HepG2 (cell line): ENCODE results near the gene STAMBPL1. TPM values are rescaled to one million over a fixed set of nuclear protein-coding genes. Genes with fewer than 3 reads are reported as not detected.

ENCODE experiments used
- ATAC-seq: fragments of 200-7000 bp; cut with Tn5 transposase; 3 replicates; pipeline ENCODE4 v1.9.1; 2020; ENCODE audit warnings: mild to moderate bottlenecking, moderate library complexity
- BruUV-seq: library from RNA; stranded (reverse); fragments of 400-500 nt; replicated peaks from 2 replicates; lab custom pipeline; 2021; lab: Mats Ljungman, UMichigan
- CTCF ChIA-PET: fragments of 300-600 bp; formaldehyde crosslinking; extraction: SDS; loops from one replicate; lab custom pipeline; 2021; ENCODE audit warnings: low total read pairs, inconsistent platforms, low intra/inter-chr PET ratio; lab: Yijun Ruan, JAX
- POLR2A ChIA-PET: fragments of 350-600 bp; sonication (Branson Sonifier 250); formaldehyde crosslinking; loops from one replicate; lab custom pipeline; 2020; ENCODE audit warnings: antibody characterized with exemption, inconsistent platforms; lab: Yijun Ruan, JAX
- DNase-seq: peaks from one replicate; pipeline ENCODE4 v3.0.0-alpha.2; 2015; ENCODE audit warnings: low spot score
- FAIRE-seq: peaks from 3 replicates; lab custom pipeline; 2011; peaks lifted over from hg19 to GRCh38; lab: Jason Lieb, UNC
- H2AFZ ChIP-seq: one replicate; pipeline ENCODE4 v1.6.1; 2011; ENCODE audit warnings: low read length, inconsistent platforms
- H3K27ac ChIP-seq: fragments of 300-600 bp; 3 replicates; pipeline ENCODE4 v1.8.0; 2011; ENCODE audit warnings: mixed run types, mild to moderate bottlenecking, mixed read lengths, low read length, inconsistent platforms; ENCODE audit not compliant: insufficient read depth; ENCODE audit errors: extremely low read length
- H3K27me3 ChIP-seq, 2 experiments: fragments of 200-600 bp in 1 of 2; 2 replicates in 1 of 2; 3 replicates in 1 of 2; pipeline versions ENCODE4 v1.6.0 to v1.8.0; 2011; ENCODE audit warnings: low read length in 2 of 2, mild to moderate bottlenecking in 2 of 2, moderate library complexity in 2 of 2, inconsistent platforms in 1 of 2; ENCODE audit not compliant: insufficient read depth in 2 of 2, control insufficient read depth in 1 of 2
- H3K36me3 ChIP-seq, 2 experiments: fragments of 200-600 bp in 1 of 2; replicated peaks in 1 of 2; 2 replicates in 1 of 2; 3 replicates in 1 of 2; pipeline versions ENCODE4 v1.5.1 to v1.8.0; 2011; ENCODE audit warnings: low read length in 2 of 2, inconsistent platforms in 1 of 2; ENCODE audit not compliant: insufficient read depth in 2 of 2, control insufficient read depth in 1 of 2
- H3K4me1 ChIP-seq: 2 replicates; pipeline ENCODE4 v1.5.1; 2012; ENCODE audit warnings: low read length, inconsistent platforms; ENCODE audit not compliant: insufficient read depth
- H3K4me2 ChIP-seq: 2 replicates; pipeline ENCODE4 v1.6.0; 2011; ENCODE audit warnings: low read depth, low read length, inconsistent platforms
- H3K4me3 ChIP-seq, 3 experiments: fragments of 200-600 bp in 1 of 3; sonication (generic), shearing (Covaris generic) in 1 of 3; replicated peaks in 1 of 3; 2 replicates each; pipeline ENCODE4 v1.5.1; 2011 to 2016; ENCODE audit warnings: low read length in 3 of 3, inconsistent platforms in 2 of 3, low read depth in 2 of 3, mild to moderate bottlenecking in 2 of 3, control low read depth in 1 of 3, mixed read lengths in 1 of 3; ENCODE audit not compliant: insufficient read depth in 1 of 3
- H3K79me2 ChIP-seq: one replicate; pipeline ENCODE4 v1.6.1; 2011; ENCODE audit warnings: low read length, inconsistent platforms; ENCODE audit not compliant: insufficient read depth
- H3K9ac ChIP-seq: 2 replicates; pipeline ENCODE4 v1.6.0; 2011; ENCODE audit warnings: mild to moderate bottlenecking, low read depth, low read length, inconsistent platforms; ENCODE audit not compliant: insufficient read depth
- H3K9me3 ChIP-seq: 2 replicates; pipeline ENCODE4 v1.5.1; 2012; ENCODE audit warnings: mild to moderate bottlenecking, low read length
- H4K20me1 ChIP-seq: 2 replicates; pipeline ENCODE4 v1.6.0; 2011; ENCODE audit warnings: inconsistent platforms, mild to moderate bottlenecking, low read length, moderate library complexity; ENCODE audit not compliant: insufficient read depth
- HDAC6 ChIP-seq: fragments of 200-600 bp; sonication (generic); IDR thresholded peaks from 2 replicates; pipeline ENCODE4 v1.7.0; 2017; ENCODE audit warnings: mild to moderate bottlenecking, antibody characterized with exemption, low read length, low read depth
- MED8 ChIP-seq: sonication (generic); formaldehyde crosslinking; IDR thresholded peaks from 2 replicates; pipeline ENCODE4 v1.8.1; 2023; ENCODE audit warnings: mild to moderate bottlenecking, missing genetic modification reagents; ENCODE audit not compliant: insufficient replicate concordance
- PRDM15 ChIP-seq: sonication (generic); formaldehyde crosslinking; IDR thresholded peaks from 2 replicates; pipeline ENCODE4 v1.4.0; 2020; ENCODE audit warnings: missing genetic modification reagents
- SAFB2 ChIP-seq: sonication (generic); formaldehyde crosslinking; IDR thresholded peaks from 2 replicates; pipeline ENCODE4 v1.5.1; 2020; ENCODE audit warnings: missing genetic modification reagents, low read depth, mild to moderate bottlenecking, borderline replicate concordance
- TAF15 ChIP-seq: fragments of 200-400 bp; formaldehyde crosslinking; IDR thresholded peaks from one replicate; pipeline ENCODE4 v1.6.1; 2018; ENCODE audit warnings: mild to moderate bottlenecking, low read depth, low read length; ENCODE audit not compliant: poor library complexity, severe bottlenecking
- WGBS: methylation state at CpG from one replicate; pipeline ENCODE4 v1.1.6; 2017; ENCODE audit warnings: low lambda C conversion rate; 5-methylcytosine and 5-hydroxymethylcytosine counted together
- in situ Hi-C: cut with HindIII; loops from 2 replicates; pipeline ENCODE4 v1.10.0; 2017; ENCODE audit warnings: low pct_unique_long_range_greater_than_20kb; ENCODE audit not compliant: extremely low pct_ligation_motif_present
- intact Hi-C: fragments of 100-400 bp; cut with micrococcal nuclease; formaldehyde crosslinking; loops from one replicate; pipeline ENCODE4 v1.10.0; 2022; ENCODE audit not compliant: unreplicated experiment
- polyA plus RNA-seq, 8 experiments: library from polyadenylated mRNA; depleted of rRNA in 3 of 8; stranded (reverse) in 7 of 8; unstranded in 1 of 8; fragments of >200 nt; fragmentation: Illumina TruSeq in 4 of 8; extraction: Trizol in 4 of 8; gene quantifications; 2 replicates each; pipeline versions ENCODE4 v1.2.1 to v1.2.3, GENCODE V29; 2011 to 2016; ENCODE audit warnings: low read depth in 4 of 8, missing spikeins in 1 of 8, mixed read lengths in 1 of 8; ENCODE audit not compliant: insufficient read depth in 1 of 8
- total RNA-seq, 5 experiments: library from RNA; depleted of rRNA; stranded (reverse); fragments of >200 nt; fragmentation: Illumina TruSeq; extraction: Trizol; gene quantifications; 2 replicates each; pipeline ENCODE4 v1.2.3, GENCODE V29; 2016; ENCODE audit warnings: low read depth in 1 of 5
- TF ChIP-seq, protein P1 (sequence below): sonication (generic); formaldehyde crosslinking; IDR thresholded peaks from 2 replicates; pipeline ENCODE4 v1.5.0; 2020; ENCODE audit warnings: missing genetic modification reagents

STAMBPL1 gene
- total and polyA plus RNA-seq, 2 of the 13 experiments (the other 11 are each of a cell fraction or from before 2014, with no cell fraction given), result 1.4 to 1.5 TPM

DNA sequence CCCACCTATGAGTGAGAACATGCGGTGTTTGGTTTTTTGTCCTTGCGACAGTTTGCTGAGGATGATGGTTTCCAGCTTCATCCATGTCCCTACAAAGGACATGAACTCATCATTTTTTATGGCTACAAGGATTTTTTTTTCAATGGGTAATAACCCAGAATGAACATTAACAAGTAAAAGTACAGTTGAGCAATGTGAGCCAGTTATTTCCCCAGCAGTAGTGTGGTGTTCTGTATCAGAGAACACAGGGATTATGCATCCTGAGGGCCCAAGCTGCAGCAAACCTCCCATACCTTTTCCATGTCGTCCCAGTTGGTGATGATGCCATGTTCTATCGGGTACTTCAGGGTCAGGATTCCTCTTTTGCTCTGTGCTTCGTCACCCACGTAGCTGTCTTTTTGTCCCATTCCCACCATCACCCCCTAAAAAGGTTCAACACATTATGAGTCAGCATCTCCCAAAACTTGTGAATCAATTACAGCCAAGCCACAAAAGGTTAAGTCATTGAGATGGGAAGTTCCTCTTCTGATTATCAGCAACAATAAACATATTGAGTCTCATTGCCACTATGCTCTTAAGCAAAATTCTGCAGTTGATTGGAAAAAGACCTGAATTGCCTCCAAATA, 67.0 kb downstream of the STAMBPL1 start:
- no peak overlapping the region for H3K4me2 ChIP-seq
- no peaks in the 10 kb centered on the region for H3K27me3 ChIP-seq
- no peaks in the 10 kb centered on the region for H3K9me3 ChIP-seq
- no peak overlapping the region for H2AFZ ChIP-seq
- H3K4me3 ChIP-seq, result no peak overlapping the region
- intact Hi-C loops, result no loop called here
- no peak overlapping the region for H3K9ac ChIP-seq
- 96% methylated on average over 6 of the region's 6 CpGs for WGBS
- FAIRE-seq (no peak), ATAC-seq (no peak), DNase-seq (no peak)
- CTCF ChIA-PET, result no interaction called here
- in situ Hi-C loops, result no loop called here
- H4K20me1 ChIP-seq, result no peaks in the 10 kb centered on the region
- no peaks in the 10 kb centered on the region for H3K36me3 ChIP-seq
- H3K27ac ChIP-seq, result no peak overlapping the region
- no peaks in the 10 kb centered on the region for H3K79me2 ChIP-seq
- no TSS peak for BruUV-seq
- H3K4me1 ChIP-seq, result no peaks in the 10 kb centered on the region
- POLR2A ChIA-PET, result no interaction called here
- TF ChIP-seq, protein P1, sequence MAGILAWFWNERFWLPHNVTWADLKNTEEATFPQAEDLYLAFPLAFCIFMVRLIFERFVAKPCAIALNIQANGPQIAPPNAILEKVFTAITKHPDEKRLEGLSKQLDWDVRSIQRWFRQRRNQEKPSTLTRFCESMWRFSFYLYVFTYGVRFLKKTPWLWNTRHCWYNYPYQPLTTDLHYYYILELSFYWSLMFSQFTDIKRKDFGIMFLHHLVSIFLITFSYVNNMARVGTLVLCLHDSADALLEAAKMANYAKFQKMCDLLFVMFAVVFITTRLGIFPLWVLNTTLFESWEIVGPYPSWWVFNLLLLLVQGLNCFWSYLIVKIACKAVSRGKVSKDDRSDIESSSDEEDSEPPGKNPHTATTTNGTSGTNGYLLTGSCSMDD (CRISPR knock-in tag), result no peak
- TF ChIP-seq TAF15, result no peak
- no peak for TF ChIP-seq PRDM15 (CRISPR knock-in tag)
- TF ChIP-seq HDAC6, result no peak
- no peak for TF ChIP-seq MED8 (CRISPR knock-in tag)
- no peak for TF ChIP-seq SAFB2 (CRISPR knock-in tag)
